Measurements from ENCODE around the gene SOX11.

DNA sequence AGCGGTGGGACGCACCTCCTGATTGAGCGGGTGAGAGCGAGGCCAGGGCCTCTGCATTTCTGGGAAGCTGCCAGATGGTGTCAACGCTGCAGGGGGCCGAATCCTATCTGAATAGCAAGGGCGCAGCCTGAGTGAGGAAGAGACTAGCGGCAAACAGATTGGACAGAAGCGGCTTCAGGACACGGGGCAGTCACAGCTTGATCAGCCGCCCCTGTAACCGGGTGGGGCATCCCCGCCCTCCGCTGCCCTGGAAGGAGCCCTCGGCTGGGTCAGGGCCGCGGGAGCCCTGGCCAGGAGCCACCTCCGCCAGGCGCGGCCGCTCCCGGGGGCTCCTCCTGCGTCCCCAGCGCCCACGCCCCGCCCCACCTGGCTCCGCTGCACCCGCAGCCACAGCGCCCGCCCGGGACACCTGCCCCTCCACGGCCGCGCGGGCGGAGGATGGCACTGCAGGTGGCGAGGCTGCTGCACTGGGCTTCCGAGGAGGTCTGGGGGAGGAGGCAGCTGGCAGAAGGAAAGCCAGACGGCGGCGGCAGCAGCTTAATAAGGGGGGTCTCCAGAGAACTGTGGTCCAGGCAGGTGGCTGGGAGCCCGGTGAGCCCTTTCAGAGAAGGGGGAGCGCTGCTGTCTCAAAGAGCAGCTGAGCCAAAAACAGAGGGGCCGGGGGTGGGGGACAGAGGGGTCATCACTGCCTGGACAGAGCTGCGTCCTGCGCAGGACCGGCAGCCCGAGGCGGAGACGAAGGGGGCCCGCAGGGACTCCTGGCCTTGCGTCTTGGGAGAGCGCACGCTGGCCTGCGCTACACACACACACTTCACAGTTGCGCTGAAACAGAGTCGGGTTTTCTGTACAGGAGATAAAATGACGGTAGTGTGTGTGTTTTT is 18.8 kb upstream of the SOX11 start:
- TF ChIP-seq, protein P1, sequence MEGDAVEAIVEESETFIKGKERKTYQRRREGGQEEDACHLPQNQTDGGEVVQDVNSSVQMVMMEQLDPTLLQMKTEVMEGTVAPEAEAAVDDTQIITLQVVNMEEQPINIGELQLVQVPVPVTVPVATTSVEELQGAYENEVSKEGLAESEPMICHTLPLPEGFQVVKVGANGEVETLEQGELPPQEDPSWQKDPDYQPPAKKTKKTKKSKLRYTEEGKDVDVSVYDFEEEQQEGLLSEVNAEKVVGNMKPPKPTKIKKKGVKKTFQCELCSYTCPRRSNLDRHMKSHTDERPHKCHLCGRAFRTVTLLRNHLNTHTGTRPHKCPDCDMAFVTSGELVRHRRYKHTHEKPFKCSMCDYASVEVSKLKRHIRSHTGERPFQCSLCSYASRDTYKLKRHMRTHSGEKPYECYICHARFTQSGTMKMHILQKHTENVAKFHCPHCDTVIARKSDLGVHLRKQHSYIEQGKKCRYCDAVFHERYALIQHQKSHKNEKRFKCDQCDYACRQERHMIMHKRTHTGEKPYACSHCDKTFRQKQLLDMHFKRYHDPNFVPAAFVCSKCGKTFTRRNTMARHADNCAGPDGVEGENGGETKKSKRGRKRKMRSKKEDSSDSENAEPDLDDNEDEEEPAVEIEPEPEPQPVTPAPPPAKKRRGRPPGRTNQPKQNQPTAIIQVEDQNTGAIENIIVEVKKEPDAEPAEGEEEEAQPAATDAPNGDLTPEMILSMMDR (IDR thresholded peaks at IDR 0.05), result no peak
- TF ChIP-seq GRHL2 (CRISPR knock-in tag; IDR thresholded peaks at IDR 0.05; ENCODE audit: insufficient replicate concordance, severe bottlenecking) (no peak), ATF1 (CRISPR knock-in tag; IDR thresholded peaks at IDR 0.05) (no peak), NFE2L1 (CRISPR knock-in tag; IDR thresholded peaks at IDR 0.05) (no peak), ZNF138 (CRISPR knock-in tag; conservative IDR thresholded peaks at IDR 0.05) (no peak), SMAD3 (CRISPR knock-in tag; IDR thresholded peaks at IDR 0.05; ENCODE audit: borderline replicate concordance) (no peak), ESRRA (CRISPR knock-in tag; IDR thresholded peaks at IDR 0.05; ENCODE audit: borderline replicate concordance) (no peak)
- TF ChIP-seq, protein P2, sequence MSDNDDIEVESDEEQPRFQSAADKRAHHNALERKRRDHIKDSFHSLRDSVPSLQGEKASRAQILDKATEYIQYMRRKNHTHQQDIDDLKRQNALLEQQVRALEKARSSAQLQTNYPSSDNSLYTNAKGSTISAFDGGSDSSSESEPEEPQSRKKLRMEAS (CRISPR knock-in tag; IDR thresholded peaks at IDR 0.05), result no peak
- TF ChIP-seq, protein P3, sequence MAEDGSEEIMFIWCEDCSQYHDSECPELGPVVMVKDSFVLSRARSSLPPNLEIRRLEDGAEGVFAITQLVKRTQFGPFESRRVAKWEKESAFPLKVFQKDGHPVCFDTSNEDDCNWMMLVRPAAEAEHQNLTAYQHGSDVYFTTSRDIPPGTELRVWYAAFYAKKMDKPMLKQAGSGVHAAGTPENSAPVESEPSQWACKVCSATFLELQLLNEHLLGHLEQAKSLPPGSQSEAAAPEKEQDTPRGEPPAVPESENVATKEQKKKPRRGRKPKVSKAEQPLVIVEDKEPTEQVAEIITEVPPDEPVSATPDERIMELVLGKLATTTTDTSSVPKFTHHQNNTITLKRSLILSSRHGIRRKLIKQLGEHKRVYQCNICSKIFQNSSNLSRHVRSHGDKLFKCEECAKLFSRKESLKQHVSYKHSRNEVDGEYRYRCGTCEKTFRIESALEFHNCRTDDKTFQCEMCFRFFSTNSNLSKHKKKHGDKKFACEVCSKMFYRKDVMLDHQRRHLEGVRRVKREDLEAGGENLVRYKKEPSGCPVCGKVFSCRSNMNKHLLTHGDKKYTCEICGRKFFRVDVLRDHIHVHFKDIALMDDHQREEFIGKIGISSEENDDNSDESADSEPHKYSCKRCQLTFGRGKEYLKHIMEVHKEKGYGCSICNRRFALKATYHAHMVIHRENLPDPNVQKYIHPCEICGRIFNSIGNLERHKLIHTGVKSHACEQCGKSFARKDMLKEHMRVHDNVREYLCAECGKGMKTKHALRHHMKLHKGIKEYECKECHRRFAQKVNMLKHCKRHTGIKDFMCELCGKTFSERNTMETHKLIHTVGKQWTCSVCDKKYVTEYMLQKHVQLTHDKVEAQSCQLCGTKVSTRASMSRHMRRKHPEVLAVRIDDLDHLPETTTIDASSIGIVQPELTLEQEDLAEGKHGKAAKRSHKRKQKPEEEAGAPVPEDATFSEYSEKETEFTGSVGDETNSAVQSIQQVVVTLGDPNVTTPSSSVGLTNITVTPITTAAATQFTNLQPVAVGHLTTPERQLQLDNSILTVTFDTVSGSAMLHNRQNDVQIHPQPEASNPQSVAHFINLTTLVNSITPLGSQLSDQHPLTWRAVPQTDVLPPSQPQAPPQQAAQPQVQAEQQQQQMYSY (CRISPR knock-in tag; IDR thresholded peaks at IDR 0.05), result no peak
- TF ChIP-seq, protein P4, sequence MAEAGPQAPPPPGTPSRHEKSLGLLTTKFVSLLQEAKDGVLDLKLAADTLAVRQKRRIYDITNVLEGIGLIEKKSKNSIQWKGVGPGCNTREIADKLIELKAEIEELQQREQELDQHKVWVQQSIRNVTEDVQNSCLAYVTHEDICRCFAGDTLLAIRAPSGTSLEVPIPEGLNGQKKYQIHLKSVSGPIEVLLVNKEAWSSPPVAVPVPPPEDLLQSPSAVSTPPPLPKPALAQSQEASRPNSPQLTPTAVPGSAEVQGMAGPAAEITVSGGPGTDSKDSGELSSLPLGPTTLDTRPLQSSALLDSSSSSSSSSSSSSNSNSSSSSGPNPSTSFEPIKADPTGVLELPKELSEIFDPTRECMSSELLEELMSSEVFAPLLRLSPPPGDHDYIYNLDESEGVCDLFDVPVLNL (CRISPR knock-in tag; IDR thresholded peaks at IDR 0.05; ENCODE audit: borderline replicate concordance, low read depth), result no peak

Measured in WTC11 (cell line).